NCI-H2171 (cell line): Measurements from ENCODE around the gene FARP1.
A peak's percentile ranks its signal among the peaks of the same experiment; 100 is the strongest.

Experiments used
- DNase-seq: peaks from one replicate; lab custom pipeline; 2025; lab: John Stamatoyannopoulos, UW

Gene FARP1

DNA sequence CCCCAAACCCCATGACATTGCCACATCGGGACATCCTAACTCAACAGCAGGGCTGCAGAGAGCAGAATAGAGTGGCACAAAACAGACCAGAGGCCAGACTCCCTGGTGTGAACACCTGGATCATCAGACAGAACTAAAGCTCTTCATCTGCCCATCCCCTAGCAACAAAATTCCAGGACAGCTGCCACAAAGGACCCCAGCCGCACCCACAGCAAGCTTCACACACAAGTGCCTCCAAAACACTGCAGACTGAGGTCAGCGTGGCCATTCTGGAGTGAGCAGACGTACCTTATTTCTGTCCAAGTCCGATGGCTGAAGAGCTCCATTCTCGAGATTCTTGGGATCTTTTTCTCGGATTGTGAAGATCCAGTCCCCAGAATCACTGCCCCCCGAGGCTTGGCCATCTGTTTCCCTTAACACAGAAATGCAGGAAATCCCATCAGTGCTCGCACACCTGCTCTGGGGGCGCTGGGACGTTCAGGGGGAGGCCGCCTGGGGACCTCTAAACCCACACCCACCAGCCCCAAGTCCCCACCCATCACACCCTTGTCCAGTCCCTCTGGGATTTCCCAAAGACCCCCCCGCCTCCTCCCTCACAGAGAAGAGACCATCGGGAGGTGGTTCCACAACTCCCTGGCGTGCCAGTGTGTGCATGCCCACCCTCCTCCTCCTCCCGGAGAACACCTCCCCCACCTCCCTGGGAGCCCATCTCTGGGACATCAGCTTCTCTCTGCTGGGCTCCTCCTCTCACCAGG is 318.8 kb downstream of the FARP1 start:
- no peak for DNase-seq

DNA sequence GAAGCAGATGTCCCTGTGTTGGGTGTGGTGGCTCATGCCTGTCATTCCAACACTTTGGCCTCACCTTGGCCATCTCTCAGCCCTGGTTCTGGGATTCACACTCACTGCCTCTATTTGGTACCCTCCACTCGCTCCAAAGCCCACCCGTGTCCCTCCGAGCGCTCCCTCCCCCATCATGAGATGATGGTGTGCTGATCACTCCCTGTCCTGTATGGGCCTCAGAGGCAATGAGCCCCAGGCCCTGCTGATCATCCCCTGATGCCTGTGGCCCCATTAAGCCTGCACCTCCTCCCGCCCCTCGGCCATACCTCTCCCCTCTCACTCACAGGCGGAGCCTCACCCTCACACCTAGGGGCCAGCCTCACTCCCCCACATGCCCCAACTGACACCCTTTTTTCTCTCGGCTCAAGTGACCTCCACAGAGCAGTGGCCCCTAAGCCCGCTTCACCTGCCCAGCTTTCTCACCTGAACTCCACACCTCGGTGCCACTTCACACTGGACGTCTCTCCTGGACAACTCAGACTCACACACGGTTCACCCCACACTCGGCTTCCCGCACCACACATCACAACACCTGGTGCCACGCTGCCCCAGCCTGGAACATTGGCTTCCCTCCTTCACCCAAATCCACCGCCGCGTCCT is 319.5 kb downstream of the FARP1 start:
- DNase-seq = no peak

- no peak for DNase-seq
These were observed 320.1 kb downstream of the FARP1 start for GRCh38 chr13:98462946-98463345.

GRCh38 chr13:98466634-98467236 is 323.8 kb downstream of the FARP1 start:
- DNase-seq = no peak

GRCh38 chr13:98467263-98467985 is 324.5 kb downstream of the FARP1 start:
- DNase-seq = no peak

- DNase-seq = no peak
These were observed 325.5 kb downstream of the FARP1 start for GRCh38 chr13:98468361-98468760.

GRCh38 chr13:98468929-98469328 is 326.0 kb downstream of the FARP1 start:
- no peak for DNase-seq

DNA sequence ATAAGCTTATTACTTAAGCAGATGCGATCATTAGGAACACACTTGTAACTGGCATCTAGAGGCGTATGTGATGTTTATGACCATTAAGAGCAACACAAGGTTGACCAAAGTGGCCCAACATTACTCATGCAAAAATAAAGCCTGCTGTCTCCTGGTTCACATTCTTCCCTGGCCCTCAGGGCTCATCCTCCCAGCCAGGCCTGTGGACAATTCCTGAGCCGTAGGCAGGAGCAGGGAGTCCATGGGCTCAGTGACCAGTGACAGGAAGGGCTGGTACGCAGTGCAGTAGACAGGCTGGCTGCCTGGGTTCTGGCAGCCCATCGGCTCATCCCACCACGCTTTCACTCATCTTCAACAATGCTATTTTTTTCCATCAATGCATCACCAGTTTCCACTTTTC is 328.0 kb downstream of the FARP1 start:
- DNase-seq = no peak

GRCh38 chr13:98471934-98472333 is 329.0 kb downstream of the FARP1 start:
- no peak for DNase-seq

DNA sequence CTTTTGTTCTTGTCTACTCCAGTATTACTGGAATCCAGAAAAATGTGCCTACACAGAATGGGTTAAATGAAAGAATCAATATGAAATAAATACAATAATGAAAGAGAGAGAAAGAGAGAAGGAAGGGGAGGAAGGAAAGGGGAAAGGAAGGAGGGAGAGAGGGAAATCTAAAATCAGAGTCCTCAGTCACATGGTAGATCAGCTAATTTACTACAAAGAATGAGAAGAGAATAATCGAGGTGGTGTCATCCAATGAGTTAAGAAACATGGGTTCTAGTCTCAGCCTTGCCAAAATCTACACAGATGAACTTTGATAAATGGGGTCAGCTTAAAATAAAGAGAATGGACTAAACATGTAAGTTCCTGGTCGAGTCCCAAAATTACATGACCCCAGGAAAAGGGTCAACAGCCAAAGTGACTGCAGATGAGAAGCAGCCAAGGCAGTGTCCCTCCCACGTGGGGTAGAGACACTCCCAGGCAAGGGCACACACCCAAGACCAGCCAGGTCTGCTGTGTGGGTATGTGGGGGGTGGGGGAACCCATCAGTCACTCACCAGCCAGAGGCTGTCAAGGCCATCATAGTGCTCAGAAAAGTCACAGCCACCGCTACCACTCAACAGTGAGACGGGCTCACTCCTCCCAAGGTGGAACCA is 330.4 kb downstream of the FARP1 start:
- DNase-seq = no peak

GRCh38 chr13:98473788-98474144 is 330.9 kb downstream of the FARP1 start:
- DNase-seq = no peak

DNA sequence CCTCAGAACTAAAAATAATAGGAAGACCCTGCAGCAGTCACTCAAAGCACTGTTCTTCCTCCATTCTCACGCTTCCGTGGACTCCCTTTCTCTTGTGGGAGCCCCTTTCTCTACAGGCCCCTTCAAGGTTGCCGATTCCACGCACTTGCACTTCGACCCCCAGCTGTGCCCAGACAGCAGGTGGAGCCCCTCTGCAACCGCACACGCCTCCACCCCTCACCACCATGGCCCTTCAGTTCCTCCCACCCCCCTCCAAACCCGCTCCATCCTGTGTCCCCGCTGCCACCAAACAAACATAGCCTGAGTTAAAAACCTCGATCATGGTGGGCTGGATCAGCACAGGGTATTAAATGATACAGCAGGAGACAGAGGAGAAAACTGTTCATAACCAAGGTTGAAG is 331.4 kb downstream of the FARP1 start:
- DNase-seq = no peak

DNA sequence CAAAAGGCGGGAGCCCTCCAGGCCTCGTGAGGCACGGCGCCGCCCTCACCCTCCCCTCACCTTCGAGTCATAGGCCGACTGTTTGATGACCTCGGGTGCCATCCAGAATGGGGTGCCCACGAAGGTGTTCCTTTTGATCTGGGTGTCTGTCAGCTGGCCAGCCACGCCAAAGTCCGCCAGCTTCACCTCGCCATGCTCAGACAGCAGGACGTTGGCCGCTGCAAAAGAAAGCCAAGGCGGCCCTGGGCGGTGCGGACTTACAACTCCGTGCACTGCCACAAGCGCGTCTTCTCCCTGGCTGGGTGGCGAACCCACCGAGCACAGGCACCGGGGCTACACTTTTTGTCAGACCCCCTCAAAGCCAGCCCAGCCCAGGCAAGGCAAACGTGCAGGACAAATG is 331.9 kb downstream of the FARP1 start:
- no peak for DNase-seq

- DNase-seq = no peak
These were observed 332.6 kb downstream of the FARP1 start for GRCh38 chr13:98475522-98475921.

GRCh38 chr13:98476106-98476505 is 333.2 kb downstream of the FARP1 start:
- DNase-seq = no peak

DNA sequence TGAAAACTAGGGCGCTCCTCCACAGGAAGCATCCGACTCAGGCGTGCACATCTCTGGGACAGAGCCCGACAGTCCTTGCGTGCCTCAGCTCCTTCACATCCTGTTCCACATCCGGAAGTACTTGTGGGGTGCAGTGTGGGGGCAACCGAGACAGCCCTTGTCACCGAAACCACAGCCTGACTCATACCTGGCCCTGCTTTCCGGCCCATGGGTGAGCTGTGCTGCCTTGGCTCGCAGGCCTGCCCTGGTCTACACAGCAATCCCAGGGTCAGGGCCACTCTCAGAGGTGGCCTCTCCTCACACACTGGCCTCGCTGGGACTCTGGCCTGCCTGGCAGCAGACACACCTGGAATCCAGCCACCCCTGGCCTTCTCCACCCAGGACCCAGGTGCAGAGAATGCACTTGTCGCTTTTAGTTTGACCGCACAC is 333.7 kb downstream of the FARP1 start:
- DNase-seq = no peak

DNA sequence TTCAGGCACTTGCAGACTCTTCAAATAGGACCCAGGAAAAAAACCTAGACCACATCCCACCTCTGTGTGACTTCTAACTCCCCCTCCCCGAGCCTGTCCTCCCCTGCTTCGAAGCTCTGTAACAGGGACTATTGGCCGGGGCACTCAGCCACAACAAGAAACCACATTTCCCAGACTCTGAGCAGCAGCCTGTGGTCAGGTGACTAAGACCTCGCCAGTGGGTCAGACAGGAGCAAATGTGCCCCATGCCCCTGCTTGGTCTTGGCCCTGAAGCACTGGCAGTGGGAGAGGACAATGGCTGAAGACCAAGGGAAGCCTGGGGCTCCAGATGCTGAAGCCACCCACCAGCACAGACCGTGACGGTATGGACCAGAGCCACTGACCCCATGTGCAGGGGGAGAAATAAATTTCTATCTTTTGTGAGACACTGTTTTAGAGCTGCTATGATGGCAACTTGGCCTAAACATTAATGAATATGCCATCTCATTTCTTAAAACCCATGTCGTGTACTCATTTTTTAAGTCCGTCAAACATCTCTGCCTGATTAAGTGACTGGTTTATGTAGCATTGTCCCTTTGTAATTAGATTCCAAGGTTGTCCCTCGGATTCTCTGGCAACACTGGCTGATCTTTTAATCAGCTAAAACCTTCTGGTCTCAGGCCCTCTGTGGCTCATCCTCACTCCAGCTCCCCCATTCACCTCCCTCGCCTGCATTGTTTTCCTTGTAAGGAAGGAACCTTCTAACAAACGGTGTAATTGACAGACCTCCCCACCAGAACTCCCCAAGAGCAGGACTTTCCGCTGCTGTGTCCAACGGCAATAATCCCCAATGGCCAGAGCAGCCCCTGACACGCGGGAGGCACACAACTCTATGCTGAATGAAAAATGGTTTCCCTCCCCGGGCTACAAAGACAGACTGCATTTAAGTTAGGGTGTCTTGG is 335.6 kb downstream of the FARP1 start:
- DNase-seq = no peak

GRCh38 chr13:98479496-98480003 is 336.7 kb downstream of the FARP1 start:
- DNase-seq = no peak

DNA sequence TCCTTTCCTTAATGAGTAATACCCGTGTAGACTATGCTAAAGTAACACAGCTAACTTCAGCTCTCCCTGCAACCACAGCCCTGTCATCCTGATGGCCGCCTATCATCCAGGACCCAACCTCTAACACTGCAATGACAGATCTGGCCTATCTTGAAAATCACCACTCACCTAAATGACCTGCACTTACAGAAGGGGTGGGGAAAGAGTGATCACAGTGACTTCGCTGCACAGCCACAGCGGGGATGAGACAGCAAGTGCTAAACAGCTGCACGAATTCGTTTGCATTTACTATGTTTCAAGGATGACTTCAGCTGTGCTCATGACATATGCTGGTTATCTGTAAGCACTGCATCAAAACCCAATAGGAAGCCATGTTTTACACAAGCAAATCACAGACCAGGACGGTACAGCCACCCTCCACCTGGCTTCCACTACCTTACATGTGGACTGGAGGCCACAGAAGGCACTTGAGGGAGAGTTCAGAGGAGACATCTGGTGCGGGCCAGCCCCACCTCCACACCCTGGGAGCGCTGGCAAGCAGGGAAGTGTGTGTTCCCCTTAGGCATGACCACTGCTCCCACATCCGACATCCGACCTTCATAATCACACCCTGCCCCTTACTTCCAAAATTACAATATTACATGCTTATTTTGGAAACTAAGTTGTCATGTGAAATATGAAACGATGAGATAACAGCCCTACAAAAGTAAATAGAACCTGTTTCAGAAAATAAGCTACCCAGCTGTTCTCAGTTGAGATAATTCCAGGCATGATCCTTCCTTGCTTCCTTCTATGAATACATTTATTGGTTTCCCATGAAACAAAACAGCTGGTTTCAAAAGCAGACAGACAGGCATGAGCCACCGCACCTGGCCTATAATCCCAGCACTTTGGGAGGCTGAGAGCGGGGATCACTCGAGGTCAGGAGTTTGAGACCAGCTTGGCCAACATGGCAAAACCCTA is 338.3 kb downstream of the FARP1 start:
- peak; percentile 63 for DNase-seq
